DOHH2 (cell line): ENCODE measurements around the gene FABP1.

Experiments
- EZH2phosphoT487 ChIP-seq: fragments of 200-600 bp; sonication (generic); IDR thresholded peaks from 2 replicates; pipeline ENCODE4 v1.6.1; 2017; ENCODE audit warnings: borderline replicate concordance, mild to moderate bottlenecking, antibody characterized with exemption, low read length, moderate library complexity, mixed read lengths
- TF ChIP-seq, protein P1 (sequence below): fragments of 200-600 bp; sonication (generic); IDR thresholded peaks from one replicate; pipeline ENCODE4 v1.5.1; 2014; ENCODE audit warnings: antibody characterized with exemption, mild to moderate bottlenecking, low read depth, low read length; ENCODE audit not compliant: poor library complexity, severe bottlenecking

- TF ChIP-seq, protein P1, sequence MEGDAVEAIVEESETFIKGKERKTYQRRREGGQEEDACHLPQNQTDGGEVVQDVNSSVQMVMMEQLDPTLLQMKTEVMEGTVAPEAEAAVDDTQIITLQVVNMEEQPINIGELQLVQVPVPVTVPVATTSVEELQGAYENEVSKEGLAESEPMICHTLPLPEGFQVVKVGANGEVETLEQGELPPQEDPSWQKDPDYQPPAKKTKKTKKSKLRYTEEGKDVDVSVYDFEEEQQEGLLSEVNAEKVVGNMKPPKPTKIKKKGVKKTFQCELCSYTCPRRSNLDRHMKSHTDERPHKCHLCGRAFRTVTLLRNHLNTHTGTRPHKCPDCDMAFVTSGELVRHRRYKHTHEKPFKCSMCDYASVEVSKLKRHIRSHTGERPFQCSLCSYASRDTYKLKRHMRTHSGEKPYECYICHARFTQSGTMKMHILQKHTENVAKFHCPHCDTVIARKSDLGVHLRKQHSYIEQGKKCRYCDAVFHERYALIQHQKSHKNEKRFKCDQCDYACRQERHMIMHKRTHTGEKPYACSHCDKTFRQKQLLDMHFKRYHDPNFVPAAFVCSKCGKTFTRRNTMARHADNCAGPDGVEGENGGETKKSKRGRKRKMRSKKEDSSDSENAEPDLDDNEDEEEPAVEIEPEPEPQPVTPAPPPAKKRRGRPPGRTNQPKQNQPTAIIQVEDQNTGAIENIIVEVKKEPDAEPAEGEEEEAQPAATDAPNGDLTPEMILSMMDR, result no peak
- TF ChIP-seq EZH2phosphoT487, result no peak
These were observed 17.1 kb upstream of the FABP1 start for GRCh38 chr2:88144914-88145497.
